IMR-90 (cell line): ENCODE data around the gene STAP2. TPM values are rescaled to one million over a fixed set of nuclear protein-coding genes. Genes with fewer than 3 reads are reported as not detected.
A peak's percentile ranks its signal among the peaks of the same experiment; 100 is the strongest.

Experiments
- ATAC-seq: fragments of 200-7000 bp; cut with Tn5 transposase; 2 replicates; pipeline ENCODE4 v1.9.1; 2020; ENCODE audit warnings: low read depth, mild to moderate bottlenecking, moderate library complexity
- BruUV-seq: library from RNA; stranded (reverse); fragments of 400-500 nt; replicated peaks from 2 replicates; lab custom pipeline; 2021; lab: Mats Ljungman, UMichigan
- CTCF ChIA-PET: fragments of 300-600 bp; formaldehyde crosslinking; extraction: SDS; loops from one replicate; lab custom pipeline; 2021; ENCODE audit warnings: antibody characterized with exemption; lab: Yijun Ruan, JAX
- POLR2A ChIA-PET: fragments of 300-600 bp; sonication (Branson Sonifier 250); formaldehyde crosslinking; loops from one replicate; lab custom pipeline; 2022; ENCODE audit warnings: antibody characterized with exemption; ENCODE audit not compliant: unreplicated experiment; lab: Charles Lee
- DNase-seq: peaks from one replicate; pipeline ENCODE4 v3.0.0; 2013
- H2AFZ ChIP-seq: replicated peaks from 2 replicates; pipeline ENCODE3; 2013; ENCODE audit warnings: low read length, mild to moderate bottlenecking; ENCODE audit not compliant: poor library complexity
- H2AK5ac ChIP-seq: 2 replicates; pipeline ENCODE4 v1.6.1; 2013; ENCODE audit warnings: low read depth, low read length, inconsistent platforms
- H2AK9ac ChIP-seq: replicated peaks from 2 replicates; pipeline ENCODE3; 2013; ENCODE audit warnings: mild to moderate bottlenecking, low read depth, low read length, moderate library complexity; ENCODE audit not compliant: poor library complexity
- H2BK120ac ChIP-seq: 2 replicates; pipeline ENCODE4 v1.6.1; 2013; ENCODE audit warnings: low read depth, low read length, inconsistent platforms
- H2BK15ac ChIP-seq: 3 replicates; pipeline ENCODE4 v1.6.1; 2013; ENCODE audit warnings: low read depth, low read length, inconsistent platforms
- H2BK20ac ChIP-seq: 2 replicates; pipeline ENCODE4 v1.6.1; 2013; ENCODE audit warnings: low read depth, mild to moderate bottlenecking, inconsistent platforms, low read length, moderate library complexity
- H2BK5ac ChIP-seq: 2 replicates; pipeline ENCODE4 v1.6.1; 2013; ENCODE audit warnings: mild to moderate bottlenecking, low read depth, low read length, inconsistent platforms; ENCODE audit not compliant: poor library complexity, severe bottlenecking
- H3K14ac ChIP-seq: replicated peaks from 2 replicates; pipeline ENCODE4 v1.6.1; 2013; ENCODE audit warnings: low read depth, low read length, inconsistent platforms
- H3K18ac ChIP-seq: 2 replicates; pipeline ENCODE4 v1.6.1; 2013; ENCODE audit warnings: low read depth, low read length, control low read depth
- H3K23ac ChIP-seq: 2 replicates; pipeline ENCODE4 v1.6.1; 2013; ENCODE audit warnings: low read depth, low read length, inconsistent platforms
- H3K27ac ChIP-seq: 2 replicates; pipeline ENCODE4 v1.5.1; 2013; ENCODE audit warnings: mild to moderate bottlenecking, control low read depth, low read length; ENCODE audit not compliant: insufficient read depth
- H3K27me3 ChIP-seq: 2 replicates; pipeline ENCODE4 v1.6.1; 2013; ENCODE audit warnings: low read length; ENCODE audit not compliant: control insufficient read depth, insufficient read depth
- H3K36me3 ChIP-seq: 2 replicates; pipeline ENCODE4 v1.6.1; 2013; ENCODE audit warnings: low read length, mixed read lengths; ENCODE audit not compliant: control insufficient read depth, insufficient read depth
- H3K4ac ChIP-seq: 2 replicates; pipeline ENCODE4 v1.6.1; 2013; ENCODE audit warnings: low read depth, low read length, inconsistent platforms
- H3K4me1 ChIP-seq: 2 replicates; pipeline ENCODE4 v1.6.1; 2013; ENCODE audit warnings: low read length, mixed read lengths; ENCODE audit not compliant: control insufficient read depth, insufficient read depth
- H3K4me2 ChIP-seq: 2 replicates; pipeline ENCODE4 v1.6.1; 2013; ENCODE audit warnings: low read depth, mild to moderate bottlenecking, control low read depth, low read length, moderate library complexity
- H3K4me3 ChIP-seq: 2 replicates; pipeline ENCODE4 v1.5.1; 2013; ENCODE audit warnings: low read depth, mild to moderate bottlenecking, control low read depth, low read length, moderate library complexity; ENCODE audit not compliant: insufficient read depth
- H3K56ac ChIP-seq: 2 replicates; pipeline ENCODE4 v1.6.1; 2013; ENCODE audit warnings: low read length, inconsistent platforms; ENCODE audit not compliant: insufficient read depth; ENCODE audit errors: extremely low read depth
- H3K79me1 ChIP-seq, 2 experiments: 2 replicates each; pipeline ENCODE4 v1.6.1; 2013; ENCODE audit warnings: low read length in 2 of 2, inconsistent platforms in 1 of 2, low read depth in 1 of 2
- H3K9ac ChIP-seq: 2 replicates; pipeline ENCODE4 v1.6.1; 2013; ENCODE audit warnings: low read depth, low read length, control low read depth
- H3K9me1 ChIP-seq: 2 replicates; pipeline ENCODE4 v1.6.1; 2013; ENCODE audit warnings: low read length, inconsistent platforms; ENCODE audit not compliant: insufficient read depth
- H3K9me3 ChIP-seq: 2 replicates; pipeline ENCODE4 v1.6.1; 2013; ENCODE audit warnings: low read length; ENCODE audit not compliant: control insufficient read depth, insufficient read depth
- H4K20me1 ChIP-seq: 2 replicates; pipeline ENCODE4 v1.6.1; 2013; ENCODE audit warnings: low read length, inconsistent platforms; ENCODE audit not compliant: insufficient read depth
- H4K5ac ChIP-seq: 2 replicates; pipeline ENCODE4 v1.6.1; 2013; ENCODE audit warnings: mild to moderate bottlenecking, low read depth, low read length, control low read depth
- H4K8ac ChIP-seq, 2 experiments: 2 replicates each; pipeline ENCODE4 v1.6.1; 2013; ENCODE audit warnings: low read depth in 2 of 2, low read length in 2 of 2, control low read depth in 1 of 2, inconsistent platforms in 1 of 2
- H4K91ac ChIP-seq: 2 replicates; pipeline ENCODE4 v1.6.1; 2013; ENCODE audit warnings: low read depth, low read length, inconsistent platforms; ENCODE audit not compliant: insufficient read depth
- BHLHE40 ChIP-seq: fragments of 150-350 bp; IDR thresholded peaks from 2 replicates; pipeline ENCODE4 v1.6.1; 2016; ENCODE audit warnings: mild to moderate bottlenecking, low read depth, low read length
- CHD1 ChIP-seq: IDR thresholded peaks from 2 replicates; pipeline ENCODE4 v1.6.1; 2012; ENCODE audit warnings: low read depth, low read length, improper control_type of control experiment
- CTCF ChIP-seq: conservative IDR thresholded peaks from 2 replicates; pipeline ENCODE4 v1.5.1; 2012; ENCODE audit warnings: mild to moderate bottlenecking, low read depth, low read length, improper control_type of control experiment
- FOS ChIP-seq: fragments of 150-350 bp; IDR thresholded peaks from 2 replicates; pipeline ENCODE4 v1.6.1; 2016; ENCODE audit warnings: low read depth, low read length
- MAFK ChIP-seq: IDR thresholded peaks from 2 replicates; pipeline ENCODE4 v1.6.1; 2012; ENCODE audit warnings: low read depth, low read length, improper control_type of control experiment
- MAZ ChIP-seq: IDR thresholded peaks from 2 replicates; pipeline ENCODE4 v1.6.1; 2012; ENCODE audit warnings: low read depth, mild to moderate bottlenecking, low read length, improper control_type of control experiment, moderate library complexity, borderline replicate concordance
- MXI1 ChIP-seq: IDR thresholded peaks from 2 replicates; pipeline ENCODE4 v1.6.1; 2012; ENCODE audit warnings: low read depth, mild to moderate bottlenecking, low read length, moderate library complexity, borderline replicate concordance
- NFE2L2 ChIP-seq: fragments of 150-350 bp; IDR thresholded peaks from 2 replicates; pipeline ENCODE4 v1.6.1; 2016; ENCODE audit warnings: low read depth, mild to moderate bottlenecking, low read length
- POLR2A ChIP-seq: IDR thresholded peaks from 2 replicates; pipeline ENCODE4 v1.6.1; 2012; ENCODE audit warnings: mild to moderate bottlenecking, low read depth, low read length
- RAD21 ChIP-seq: IDR thresholded peaks from 2 replicates; pipeline ENCODE4 v1.6.1; 2012; ENCODE audit warnings: low read length, improper control_type of control experiment
- RFX5 ChIP-seq: IDR thresholded peaks from 2 replicates; pipeline ENCODE4 v1.8.0; 2012; ENCODE audit warnings: low read depth, mild to moderate bottlenecking, low read length, moderate library complexity
- SMC3 ChIP-seq: fragments of 150-350 bp; IDR thresholded peaks from 2 replicates; pipeline ENCODE4 v1.6.1; 2016; ENCODE audit warnings: low read depth, mild to moderate bottlenecking, antibody characterized with exemption, low read length, moderate library complexity
- WGBS, 2 experiments: methylation state at CpG; one replicate each; pipeline versions ENCODE4 v1.1.5 to v1.1.7; 2013; ENCODE audit warnings: missing lambda C conversion rate in 2 of 2; ENCODE audit not compliant: insufficient read length in 1 of 2; ENCODE audit errors: extremely low coverage in 2 of 2; 5-methylcytosine and 5-hydroxymethylcytosine counted together
- dilution Hi-C: fragments of 300-500 bp; cut with HindIII; formaldehyde crosslinking; loops from one replicate; pipeline ENCODE4 v1.14.3; 2018; ENCODE audit warnings: low sequenced_read_pairs; ENCODE audit not compliant: unreplicated experiment
- in situ Hi-C: fragments of 300-500 bp; cut with MboI; formaldehyde crosslinking; loops from 3 replicates; pipeline ENCODE4 v1.14.3; 2019; ENCODE audit warnings: low sequenced_read_pairs, inconsistent platforms, mixed read lengths
- intact Hi-C: fragments of 100-400 bp; cut with micrococcal nuclease; formaldehyde crosslinking; loops from 2 replicates; pipeline ENCODE4 v1.10.0; 2022
- polyA plus RNA-seq, 3 experiments: library from polyadenylated mRNA; depleted of rRNA; stranded (reverse); fragments of >200 nt; gene quantifications; 2 replicates each; pipeline ENCODE4 v1.2.3, GENCODE V29; 2012; ENCODE audit warnings: low replicate concordance in 1 of 3
- total RNA-seq: library from RNA; depleted of rRNA; stranded (reverse); fragments of >200 nt; gene quantifications from 2 replicates; pipeline ENCODE4 v1.2.3, GENCODE V29; 2012

The STAP2 gene
- total and polyA plus RNA-seq, 2 of the 4 experiments (the other 2 are of a cell fraction): 1.3 to 3.4 TPM

GRCh38 chr19:4329858-4330257 lies 8.8 kb downstream of the STAP2 start:
- Histone ChIP-seq H3K27me3 (no peaks in the 10 kb centered on the region; the same call in 1 of the 2 replicates), H3K4me2 (no peak overlapping the region), H3K36me3 (no peaks in the 10 kb centered on the region), H3K18ac (no peak overlapping the region), H3K4me1 (no peaks in the 10 kb centered on the region), H3K14ac (no peak overlapping the region), H2BK20ac (no peak overlapping the region), H3K9me1 (no peaks in the 10 kb centered on the region), H3K4me3 (no peak overlapping the region), H3K56ac (no peak overlapping the region), H4K8ac (no peak overlapping the region), H3K23ac (no peak overlapping the region), H4K5ac (no peak overlapping the region), H2AK9ac (peak overlapping the region; percentile 37), H2BK5ac (no peak overlapping the region), H2AFZ (no peak overlapping the region), H2BK120ac (no peak overlapping the region), H3K9ac (no peak overlapping the region), H3K27ac (no peak overlapping the region), H3K79me1 (no peaks in the 10 kb centered on the region), H2BK15ac (no peak overlapping the region), H2AK5ac (no peak overlapping the region), H4K20me1 (no peaks in the 10 kb centered on the region), H4K91ac (no peak overlapping the region), H3K9me3 (no peaks in the 10 kb centered on the region), H3K4ac (no peak overlapping the region)
- no TSS peak for BruUV-seq
- 95% methylated on average over 9 of the region's 19 CpGs; no CpG with 5 or more reads in 1 of the 2 experiments for WGBS, 2 experiments
- POLR2A ChIA-PET: no interaction called here
- CTCF ChIA-PET: interaction anchor here (0.6 kb wide), 1 partner anchor 19 kb away, joined by 4 read pairs; no protein-coding TSS in a partner anchor
- no peak for TF ChIP-seq RFX5
- no peak for TF ChIP-seq MAFK
- no peak for TF ChIP-seq CHD1
- TF ChIP-seq FOS: no peak
- no peak for TF ChIP-seq NFE2L2
- no peak for TF ChIP-seq POLR2A
- no peak for TF ChIP-seq CTCF
- TF ChIP-seq MAZ: no peak
- no peak for TF ChIP-seq MXI1
- no peak for TF ChIP-seq RAD21
- TF ChIP-seq SMC3: no peak
- TF ChIP-seq BHLHE40: no peak
- intact Hi-C loops: no loop called here
- no peak for DNase-seq
- ATAC-seq: no peak
- in situ Hi-C loops: no loop called here
- dilution Hi-C loops: no loop called here
